Stimulated activated CD4-positive, alpha-beta T cell treated with anti-CD3 and anti-CD28 coated beads, Interleukin-4, amount 100 ng/mL, for 4 hours (primary cell): ENCODE measurements around the gene RIIAD1.
"Not testable (repeated sequence)": the region's sequence is repeated elsewhere in the genome, so short reads cannot be mapped to it uniquely, and the experiment has no call there.

Source experiments
- DNase-seq, 2 experiments: peaks; one replicate each; pipeline ENCODE4 v3.0.0-alpha.2; 2020

The RIIAD1 gene

GRCh38 chr1:151737479-151737878 is 16.2 kb downstream of the RIIAD1 start:
- no peak for DNase-seq

- DNase-seq, result no peak
Measured at GRCh38 chr1:151739590-151740355, 18.5 kb downstream of the RIIAD1 start.

GRCh38 chr1:151741516-151741915 is 20.2 kb downstream of the RIIAD1 start:
- DNase-seq, result no peak

GRCh38 chr1:151756291-151756690 is 35.0 kb downstream of the RIIAD1 start:
- no peak for DNase-seq

- DNase-seq, result no peak
Measured at GRCh38 chr1:151759241-151759640, 37.9 kb downstream of the RIIAD1 start.

- no peak for DNase-seq
Measured at GRCh38 chr1:151760597-151761385, 39.5 kb downstream of the RIIAD1 start.

GRCh38 chr1:151762941-151763921 is 41.9 kb downstream of the RIIAD1 start, which contains the start of gene MRPL9:
TSS of gene MRPL9 (minus strand) at chr1:151763496. CDS start at chr1:151763479, 17 bp downstream.
- DNase-seq, result peak; percentile 82 to 85

GRCh38 chr1:151763990-151764389 is 42.7 kb downstream of the RIIAD1 start:
- DNase-seq, result no peak

GRCh38 chr1:151768351-151769066 is 47.2 kb downstream of the RIIAD1 start:
- DNase-seq, result not testable (repeated sequence)

GRCh38 chr1:151769270-151769669 is 47.9 kb downstream of the RIIAD1 start:
- DNase-seq, result not testable (repeated sequence)

- DNase-seq, result no peak
Measured at GRCh38 chr1:151773702-151774101, 52.4 kb downstream of the RIIAD1 start.

GRCh38 chr1:151774256-151774922 is 53.1 kb downstream of the RIIAD1 start:
- no peak for DNase-seq

GRCh38 chr1:151775894-151776664 is 54.8 kb downstream of the RIIAD1 start:
- DNase-seq, result no peak

- no peak for DNase-seq
Measured at GRCh38 chr1:151776665-151777062, 55.3 kb downstream of the RIIAD1 start.

- no peak for DNase-seq
Measured at GRCh38 chr1:151777317-151777716, 56.0 kb downstream of the RIIAD1 start.
